ENCODE measurements around the gene ARMS2.

Gene ARMS2

GRCh38 chr10:122454603-122455080, at the start of gene ARMS2:
Gene ARMS2 (plus strand): TSS chr10:122454653. CDS start chr10:122454728, 75 bp downstream.
- H3K4me3 ChIP-seq (ENCODE audit: low read depth in 1 of 2, low read length in 2 of 2), result no peak within 1 kb of the TSS

GRCh38 chr10:122407375-122408125, 46.9 kb upstream of the ARMS2 start:
- Histone ChIP-seq H2AFZ (ENCODE audit: low read depth, low read length) (no peak overlapping the region), H3K4me2 (ENCODE audit: insufficient read depth, low read length) (no peak overlapping the region), H3K9ac (ENCODE audit: low read depth, low read length) (no peak overlapping the region), H3K27ac (ENCODE audit: low read length) (no peak overlapping the region), H3K9me3 (ENCODE audit: insufficient read depth, low read length, severe bottlenecking) (no peaks in the 10 kb centered on the region), H3K36me3 (ENCODE audit: insufficient read depth, low read length) (peaks cover 14% of the 10 kb centered on the region), H3K4me1 (ENCODE audit: insufficient read depth, low read length) (no peaks in the 10 kb centered on the region), H4K20me1 (ENCODE audit: insufficient read depth, low read length) (no peaks in the 10 kb centered on the region), H3K27me3 (ENCODE audit: insufficient read depth, low read length, poor library complexity) (peaks cover 5% of the 10 kb centered on the region), H3K79me2 (ENCODE audit: insufficient read depth, low read length) (no peaks in the 10 kb centered on the region), H3K4me3 (ENCODE audit: low read depth in 1 of 2, low read length in 2 of 2) (no peak overlapping the region)
- ATAC-seq (ENCODE audit: insufficient read depth, low read depth), result no peak
- TF ChIP-seq EZH2 (IDR thresholded peaks at IDR 0.05; ENCODE audit: borderline replicate concordance, low read depth, low read length, severe bottlenecking), result no peak
- TF ChIP-seq CTCF (IDR thresholded peaks at IDR 0.05; ENCODE audit: borderline replicate concordance, extremely low read depth, low read length, poor library complexity, severe bottlenecking), result no peak
- no peak for DNase-seq

More at GRCh38 chr10:122454603-122455080, at the start of gene ARMS2:
- H3K9me3 ChIP-seq (ENCODE audit: insufficient read depth, low read length, severe bottlenecking), result no peaks in the 10 kb centered on the region
- H3K27me3 ChIP-seq (ENCODE audit: insufficient read depth, low read length, poor library complexity), result peaks cover 5% of the 10 kb centered on the region
- TF ChIP-seq EZH2 (IDR thresholded peaks at IDR 0.05; ENCODE audit: borderline replicate concordance, low read depth, low read length, severe bottlenecking) (no peak), CTCF (IDR thresholded peaks at IDR 0.05; ENCODE audit: borderline replicate concordance, extremely low read depth, low read length, poor library complexity, severe bottlenecking) (no peak)
- H3K27ac ChIP-seq (ENCODE audit: low read length), result no peak within 1 kb of the TSS
- no peaks in the 10 kb centered on the region for H3K79me2 ChIP-seq (ENCODE audit: insufficient read depth, low read length)
- H3K4me2 ChIP-seq (ENCODE audit: insufficient read depth, low read length), result no peak within 1 kb of the TSS
- ATAC-seq (ENCODE audit: insufficient read depth, low read depth) (no peak), DNase-seq (no peak)
- H3K4me1 ChIP-seq (ENCODE audit: insufficient read depth, low read length), result no peaks in the 10 kb centered on the region
- H3K9ac ChIP-seq (ENCODE audit: low read depth, low read length), result no peak within 1 kb of the TSS
- H3K36me3 ChIP-seq (ENCODE audit: insufficient read depth, low read length), result no peaks in the 10 kb centered on the region
- no peaks in the 10 kb centered on the region for H4K20me1 ChIP-seq (ENCODE audit: insufficient read depth, low read length)
- no peak within 1 kb of the TSS for H2AFZ ChIP-seq (ENCODE audit: low read depth, low read length)

- H3K36me3 ChIP-seq (ENCODE audit: insufficient read depth, low read length), result peaks cover 12% of the 10 kb centered on the region; the same call in 1 of the 2 replicates
- no peaks in the 10 kb centered on the region for H3K79me2 ChIP-seq (ENCODE audit: insufficient read depth, low read length)
- TF ChIP-seq EZH2 (IDR thresholded peaks at IDR 0.05; ENCODE audit: borderline replicate concordance, low read depth, low read length, severe bottlenecking), result no peak
- no peak for TF ChIP-seq CTCF (IDR thresholded peaks at IDR 0.05; ENCODE audit: borderline replicate concordance, extremely low read depth, low read length, poor library complexity, severe bottlenecking)
- H3K27ac ChIP-seq (ENCODE audit: low read length), result no peak overlapping the region
- H3K4me1 ChIP-seq (ENCODE audit: insufficient read depth, low read length), result peaks cover 12% of the 10 kb centered on the region
- no peaks in the 10 kb centered on the region for H3K27me3 ChIP-seq (ENCODE audit: insufficient read depth, low read length, poor library complexity)
- H3K4me2 ChIP-seq (ENCODE audit: insufficient read depth, low read length), result no peak overlapping the region
- H2AFZ ChIP-seq (ENCODE audit: low read depth, low read length), result no peak overlapping the region
- ATAC-seq (ENCODE audit: insufficient read depth, low read depth), result no peak
- DNase-seq, result no peak
- no peaks in the 10 kb centered on the region for H4K20me1 ChIP-seq (ENCODE audit: insufficient read depth, low read length)
- no peak overlapping the region for H3K9ac ChIP-seq (ENCODE audit: low read depth, low read length)
- no peak overlapping the region for H3K4me3 ChIP-seq (ENCODE audit: low read depth in 1 of 2, low read length in 2 of 2)
- H3K9me3 ChIP-seq (ENCODE audit: insufficient read depth, low read length, severe bottlenecking), result no peaks in the 10 kb centered on the region
Observed at GRCh38 chr10:122413327-122413726, 41.1 kb upstream of the ARMS2 start.
